ENCODE data around the gene DCAF12.

DCAF12 gene

DNA sequence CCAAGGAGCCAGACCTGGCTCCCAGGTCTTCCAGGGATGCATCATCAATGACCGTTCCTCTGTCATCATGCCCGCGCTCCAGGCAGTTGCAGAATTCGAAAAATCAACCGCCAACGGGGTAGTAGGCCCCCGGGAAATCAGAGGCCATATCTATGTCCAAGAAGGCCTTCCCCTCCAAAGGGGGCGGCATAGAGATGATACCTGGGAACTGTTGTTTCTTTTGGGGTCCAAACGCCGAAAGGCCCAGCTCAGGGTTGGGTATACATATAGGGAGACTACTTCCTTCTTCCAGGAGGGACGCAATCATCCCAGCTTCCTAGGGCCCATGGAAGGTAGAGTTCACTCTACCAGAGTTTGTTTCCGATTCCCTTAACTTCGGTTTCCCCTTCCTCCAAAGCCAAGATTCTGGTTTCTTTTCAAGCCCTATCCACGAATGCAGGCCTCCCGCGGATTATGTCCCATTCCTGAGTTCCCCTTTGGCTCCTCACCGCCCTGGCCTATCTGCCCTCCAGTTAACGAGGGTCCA lies 754 bp downstream of the DCAF12 start:
- DNase-seq (ENCODE audit: low read depth): peak; percentile 42

DNA sequence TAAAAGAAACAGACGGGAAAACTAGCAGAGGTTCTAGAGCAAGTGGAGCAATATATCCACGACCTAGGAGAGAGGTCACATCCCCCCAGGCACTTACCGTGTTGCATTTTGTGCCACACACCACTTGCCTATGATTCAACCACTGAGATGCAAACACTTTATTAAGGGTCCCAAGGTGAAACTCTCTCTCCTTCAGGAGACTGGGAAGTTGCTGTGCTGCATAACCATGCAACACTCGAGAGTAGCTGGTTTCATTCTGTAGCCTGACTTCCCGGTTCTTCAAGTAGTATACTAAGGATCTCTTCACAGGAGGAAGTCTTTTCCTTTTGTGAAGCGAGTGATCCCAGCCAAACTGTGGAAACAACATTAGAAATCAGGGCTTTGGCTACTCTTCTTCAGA lies 1.6 kb downstream of the DCAF12 start:
- DNase-seq (ENCODE audit: low read depth): peak; percentile 21

DNA sequence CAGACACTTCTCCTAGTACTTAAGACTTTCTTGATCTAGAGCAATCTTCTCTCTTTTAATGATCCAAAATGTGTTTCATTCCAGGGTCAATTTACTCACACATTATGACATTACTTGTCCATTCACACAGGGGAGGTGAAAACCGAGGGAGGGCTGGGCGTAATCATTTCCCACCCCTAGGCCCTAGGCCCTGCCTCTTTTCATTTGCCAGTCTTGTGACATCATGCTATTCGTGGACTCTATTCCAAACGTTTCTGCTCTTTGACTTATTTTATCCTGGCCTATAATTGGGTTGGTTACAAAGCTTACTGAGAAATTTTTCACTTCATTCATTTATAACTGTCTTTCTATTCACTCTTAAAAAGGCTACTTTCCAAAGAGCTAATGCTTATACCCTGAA lies 2.4 kb downstream of the DCAF12 start:
- DNase-seq (ENCODE audit: low read depth): no peak

- no peak for DNase-seq (ENCODE audit: low read depth)
Measured at GRCh38 chr9:34123682-34124081, 2.8 kb downstream of the DCAF12 start.

DNA sequence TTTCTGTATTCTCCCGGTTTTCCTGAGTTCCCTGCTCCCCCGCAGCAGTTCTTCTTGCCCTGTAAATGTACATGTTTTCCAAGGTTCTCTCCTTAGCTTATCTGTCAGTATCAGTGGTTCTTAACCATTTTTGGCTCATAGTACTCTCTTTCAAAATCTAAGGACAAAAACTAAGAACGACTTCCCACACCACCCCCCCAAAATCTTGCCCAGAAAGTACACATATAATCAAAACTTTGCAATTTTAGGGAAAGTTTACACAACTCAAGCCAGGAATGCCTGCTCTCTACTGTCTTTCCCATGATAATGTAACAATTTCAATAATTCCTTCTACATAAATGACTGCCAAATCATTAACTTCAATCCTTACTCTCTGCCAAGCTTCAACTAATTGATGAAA lies 4.5 kb downstream of the DCAF12 start:
- DNase-seq (ENCODE audit: low read depth): no peak

DNA sequence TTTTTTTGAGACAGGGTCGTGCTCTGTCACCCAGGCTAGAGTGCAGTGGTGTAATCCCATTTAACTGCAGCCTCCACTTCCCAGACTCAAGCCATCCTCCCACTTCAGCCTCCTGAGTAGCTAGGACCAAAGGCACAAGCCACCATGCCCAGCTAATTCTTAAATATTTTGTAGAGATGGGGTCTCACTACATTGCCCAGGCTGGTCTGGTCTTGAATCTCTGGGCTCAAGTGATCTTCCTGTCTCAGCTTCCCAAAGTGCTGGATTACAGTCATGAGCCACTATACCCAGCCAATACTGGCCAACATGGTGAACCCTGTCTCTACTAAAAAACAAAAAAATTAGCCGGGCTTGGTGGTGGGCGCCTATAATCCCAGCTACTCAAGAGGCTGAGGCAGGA lies 6.8 kb downstream of the DCAF12 start:
- DNase-seq (ENCODE audit: low read depth): no peak

GRCh38 chr9:34114436-34114835 lies 12.1 kb downstream of the DCAF12 start:
- DNase-seq (ENCODE audit: low read depth): no peak

DNA sequence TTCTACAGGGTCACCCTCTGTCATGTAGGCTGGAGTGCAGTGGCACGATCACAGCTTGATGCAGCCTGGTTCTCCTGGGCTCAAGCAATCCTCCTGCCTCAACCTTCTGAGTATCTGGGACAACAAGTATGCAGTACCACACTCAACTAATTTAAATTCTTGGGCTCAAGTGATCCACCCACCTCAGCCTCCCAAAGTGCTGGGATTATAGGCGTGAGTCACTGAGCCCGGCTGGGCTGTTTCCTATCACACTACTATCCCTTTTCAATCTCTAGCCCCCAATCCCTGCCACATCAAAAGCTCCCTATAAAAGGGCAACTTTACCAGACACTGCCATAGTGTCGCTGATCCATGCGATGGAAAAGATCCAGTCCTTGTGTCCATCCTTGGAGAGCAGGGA lies 20.4 kb downstream of the DCAF12 start:
- DNase-seq (ENCODE audit: low read depth): peak; percentile 13

DNA sequence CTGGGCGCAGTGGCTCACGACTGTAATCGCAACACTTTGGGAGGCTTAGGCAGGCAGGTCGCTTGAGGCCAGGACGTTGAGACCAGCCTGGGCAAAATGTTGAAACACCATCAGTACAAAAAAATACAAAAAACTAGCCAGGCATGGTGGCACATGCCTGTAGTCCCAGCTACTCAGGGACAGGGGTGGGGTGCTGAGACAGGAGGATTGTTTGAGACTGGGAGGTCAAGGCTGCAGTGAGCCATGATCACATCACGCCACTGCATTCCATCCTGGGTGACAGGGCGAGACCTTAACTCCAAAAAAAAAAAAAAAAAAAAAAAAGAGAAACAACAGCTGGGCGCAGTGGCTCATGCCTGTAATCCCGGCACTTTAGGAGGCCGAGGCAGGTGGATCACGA lies 23.7 kb downstream of the DCAF12 start:
- no peak for DNase-seq (ENCODE audit: low read depth)

DNA sequence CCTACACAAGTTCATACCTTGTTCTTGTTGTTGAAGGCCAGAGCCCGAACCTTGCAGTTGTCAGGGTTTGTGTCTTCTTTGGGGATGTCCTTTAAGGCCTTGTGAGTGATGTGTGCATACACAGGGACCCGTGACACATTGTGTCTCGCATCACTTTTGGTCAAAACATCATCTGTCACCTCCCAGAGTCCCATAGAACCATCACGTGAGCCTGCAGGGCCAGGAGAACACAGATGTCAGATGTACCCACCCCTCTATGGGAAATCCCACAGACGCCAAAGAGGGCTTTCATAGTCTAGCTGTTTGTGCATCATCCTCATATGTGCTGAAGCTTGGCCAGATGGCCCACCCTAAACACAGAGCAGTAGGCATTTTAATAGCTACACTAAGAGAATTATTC lies 28.2 kb downstream of the DCAF12 start:
- no peak for DNase-seq (ENCODE audit: low read depth)

DNA sequence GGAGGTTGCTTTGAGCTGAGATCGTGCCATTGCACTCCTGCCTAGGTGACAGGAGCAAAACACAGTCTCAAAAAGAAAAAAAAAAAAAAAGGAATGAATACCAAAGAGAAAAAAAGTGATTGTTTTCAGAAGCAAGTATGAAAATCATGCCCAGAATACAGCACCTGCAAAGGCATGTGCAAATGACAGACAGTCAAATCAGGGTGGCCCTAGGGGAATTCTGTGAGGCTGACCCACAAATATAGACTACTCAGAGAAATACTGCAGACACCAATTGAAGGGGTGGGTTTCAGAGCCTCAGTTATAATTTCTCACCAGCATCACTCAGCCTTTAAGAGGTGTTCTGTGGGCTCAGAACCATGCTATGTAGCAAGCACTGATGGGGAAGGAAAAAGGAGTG lies 28.6 kb downstream of the DCAF12 start:
- DNase-seq (ENCODE audit: low read depth): no peak

DNA sequence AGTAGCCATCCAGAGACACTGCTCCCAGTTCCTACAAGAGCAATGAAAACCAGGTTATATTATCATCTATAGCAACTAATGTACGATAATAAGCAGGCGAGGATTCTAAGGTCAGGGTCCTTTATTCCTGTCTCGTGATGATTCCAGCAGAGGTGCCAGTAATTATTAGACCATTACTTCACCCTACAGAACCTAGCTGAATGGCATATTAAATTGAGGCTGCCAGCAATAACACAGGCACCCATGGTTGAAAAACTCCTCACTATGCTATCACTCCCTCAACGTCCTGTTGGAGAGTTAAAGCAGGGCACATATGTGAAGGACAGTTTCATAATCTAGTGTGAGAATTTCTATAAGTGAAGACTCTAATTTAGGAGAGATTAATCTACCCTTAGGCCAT lies 29.7 kb downstream of the DCAF12 start:
- no peak for DNase-seq (ENCODE audit: low read depth)

DNA sequence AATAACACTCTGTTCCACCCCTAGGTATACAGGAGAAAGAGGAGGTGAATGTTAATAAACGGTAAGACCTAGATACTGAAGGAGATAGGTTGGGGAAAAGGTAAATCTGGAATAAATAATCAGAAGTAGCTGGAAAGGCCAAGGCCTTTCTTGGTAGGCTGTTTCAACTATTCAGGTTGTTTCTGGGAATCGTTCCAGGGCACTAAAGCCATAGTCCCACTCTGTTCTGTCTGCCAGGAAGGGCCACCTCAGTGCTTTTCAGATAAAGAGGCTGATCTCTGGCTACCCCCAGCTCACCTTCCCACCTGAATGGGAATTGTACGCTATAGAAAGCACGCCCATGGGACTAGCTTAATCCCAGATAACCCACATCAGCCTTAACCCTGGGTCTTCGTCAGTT lies 32.9 kb downstream of the DCAF12 start:
- no peak for DNase-seq (ENCODE audit: low read depth)

DNA sequence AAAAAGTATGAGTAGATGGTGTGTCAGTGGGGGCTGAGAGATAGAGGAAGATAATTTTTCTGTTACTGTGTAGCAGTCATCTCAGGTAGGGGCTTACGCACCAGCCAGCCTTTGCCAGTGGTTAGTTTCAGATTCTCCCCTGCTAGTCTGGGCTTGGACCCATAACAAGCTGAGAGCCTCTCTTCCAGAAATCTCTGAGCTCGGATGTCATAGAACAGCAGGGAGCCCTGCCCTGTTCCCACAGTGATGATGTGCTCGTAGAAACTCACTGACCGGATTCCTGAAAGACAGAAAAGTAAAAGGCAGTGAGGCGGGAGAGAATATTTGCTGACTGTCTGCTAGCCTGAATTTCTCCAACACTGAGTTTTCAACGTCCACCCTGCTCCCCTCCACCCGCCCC lies 37.2 kb downstream of the DCAF12 start:
- no peak for DNase-seq (ENCODE audit: low read depth)

- no peak for DNase-seq (ENCODE audit: low read depth)
Measured at GRCh38 chr9:34087370-34087769, 39.1 kb downstream of the DCAF12 start.

GRCh38 chr9:34086864-34087263 lies 39.6 kb downstream of the DCAF12 start:
- no peak for DNase-seq (ENCODE audit: low read depth)

GRCh38 chr9:34085581-34086500 lies 40.7 kb downstream of the DCAF12 start:
- no peak for DNase-seq (ENCODE audit: low read depth)

DNA sequence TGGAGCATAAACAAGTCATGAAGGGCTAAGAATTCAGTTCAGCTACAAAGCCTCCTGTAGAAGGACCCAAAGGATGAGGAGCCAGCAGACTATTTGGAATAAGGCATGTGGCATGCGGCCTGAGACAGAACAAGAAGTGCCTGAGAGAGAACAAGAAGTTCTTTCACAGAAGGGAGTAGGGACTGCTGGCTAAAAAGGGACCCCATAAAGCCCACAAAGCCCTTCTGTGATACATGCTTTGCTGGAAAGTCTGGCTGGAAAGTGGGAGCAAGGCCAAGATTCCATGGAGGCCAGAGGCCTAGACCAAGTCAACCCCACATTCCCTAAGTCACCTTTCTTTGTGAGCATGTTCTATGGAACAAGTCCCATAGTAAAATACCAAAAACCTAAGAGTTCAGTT lies 41.9 kb downstream of the DCAF12 start:
- DNase-seq (ENCODE audit: low read depth): peak; percentile 35

DNA sequence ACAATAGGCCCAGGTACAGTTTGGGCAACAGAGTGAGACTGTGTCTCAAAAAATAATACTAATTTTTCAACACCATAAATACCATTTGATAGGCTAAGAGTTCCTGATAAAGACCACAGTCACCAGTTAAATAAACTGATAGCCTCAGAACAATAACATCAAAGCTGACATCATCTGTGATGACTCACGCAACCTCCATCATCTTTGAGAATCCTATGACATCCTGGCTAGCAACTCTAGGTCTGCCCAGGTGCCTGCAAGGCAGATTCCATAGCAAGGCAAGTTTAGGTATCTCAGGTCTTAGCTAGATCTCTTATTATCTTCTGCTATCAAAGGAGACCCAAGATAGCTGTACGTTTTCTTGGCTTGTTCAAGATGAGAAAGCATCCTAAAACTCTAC lies 47.3 kb downstream of the DCAF12 start:
- DNase-seq (ENCODE audit: low read depth): peak; percentile 43

DNA sequence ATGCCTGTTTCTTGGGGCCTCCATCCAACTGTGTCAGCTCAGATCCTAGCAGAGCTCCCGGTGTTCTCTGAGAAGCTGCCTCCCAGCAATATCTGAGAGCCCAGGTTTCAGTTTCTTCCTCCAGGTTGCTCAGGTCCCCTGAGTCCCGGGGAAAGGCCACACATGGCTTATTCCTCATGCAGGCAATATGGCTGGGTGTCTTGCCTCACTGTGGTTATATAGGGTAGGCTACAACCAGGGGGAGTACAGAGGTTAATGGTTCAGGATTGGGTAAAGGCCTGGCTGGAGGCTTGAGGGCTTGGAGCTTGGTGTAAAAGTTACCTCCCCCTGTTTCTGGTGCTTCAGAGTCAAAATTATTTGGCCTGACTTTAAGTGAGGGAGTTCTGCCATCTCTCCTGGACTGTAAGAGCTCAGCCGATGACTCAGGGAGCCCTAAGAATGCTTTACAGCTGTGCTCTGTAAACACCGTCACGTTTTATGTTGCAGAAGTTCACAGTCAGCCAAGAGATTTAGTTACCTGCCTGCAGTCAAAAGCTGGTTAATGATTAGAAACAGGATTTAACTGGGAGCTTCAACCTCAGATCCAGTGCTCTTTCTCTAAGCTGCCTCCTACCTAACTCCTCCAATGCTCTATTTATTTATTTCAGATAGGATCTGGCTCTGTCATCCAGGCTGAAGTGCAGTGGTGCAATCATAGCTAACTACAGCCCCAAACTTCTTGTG lies 53.5 kb downstream of the DCAF12 start:
- DNase-seq (ENCODE audit: low read depth): peak; percentile 82

GRCh38 chr9:34072410-34072809 lies 54.1 kb downstream of the DCAF12 start:
- DNase-seq (ENCODE audit: low read depth): no peak

DNA sequence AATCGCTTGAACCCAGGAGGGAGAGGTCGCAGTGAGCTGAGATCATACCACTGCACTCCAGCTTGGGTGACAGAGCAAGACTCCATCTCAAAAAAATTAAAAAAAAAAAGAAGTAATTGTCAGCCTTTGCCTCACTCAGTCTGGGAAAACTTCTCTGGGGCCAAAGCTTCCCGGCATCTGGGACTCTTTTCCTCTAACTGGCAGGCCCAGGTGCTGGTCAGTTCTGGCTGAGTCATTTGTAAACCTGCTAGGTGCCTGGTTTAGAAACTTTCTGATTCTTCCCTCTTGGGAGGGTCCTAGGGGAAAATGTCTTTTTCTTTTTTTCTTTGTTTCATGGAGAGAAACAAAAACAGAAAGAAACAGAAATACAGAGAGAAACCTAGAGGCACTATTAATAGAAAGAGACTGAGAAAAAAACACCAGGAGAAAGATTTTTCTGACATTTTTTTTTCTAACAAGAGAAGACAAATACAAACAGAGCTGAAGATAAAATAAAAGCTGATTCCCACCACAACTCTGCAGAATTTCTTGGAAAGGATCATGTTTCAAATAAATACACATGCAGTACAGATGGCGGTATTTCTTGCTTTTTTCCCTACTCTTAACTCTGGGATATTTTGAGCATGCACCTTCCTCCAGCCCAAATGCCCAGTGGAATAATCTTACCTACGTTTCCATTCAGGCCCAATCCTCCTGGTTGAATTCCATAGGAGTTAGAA lies 55.7 kb downstream of the DCAF12 start:
- no peak for DNase-seq (ENCODE audit: low read depth)

- DNase-seq (ENCODE audit: low read depth): no peak
Measured at GRCh38 chr9:34069831-34070230, 56.7 kb downstream of the DCAF12 start.

Data from EH (cell line).